WTC11 (cell line): Measurements from ENCODE around the gene GABRG3.

ENCODE experiments used
- ZNF263 ChIP-seq: sonication (generic); formaldehyde crosslinking; IDR thresholded peaks from 2 replicates; pipeline ENCODE4 v1.8.1; 2022; ENCODE audit warnings: low read depth, mild to moderate bottlenecking, moderate library complexity, missing genetic modification reagents
- TF ChIP-seq, protein P1 (sequence below): fragments of 200-600 bp; IDR thresholded peaks from 2 replicates; pipeline ENCODE4 v1.8.0; 2022; ENCODE audit warnings: antibody characterized with exemption

DNA sequence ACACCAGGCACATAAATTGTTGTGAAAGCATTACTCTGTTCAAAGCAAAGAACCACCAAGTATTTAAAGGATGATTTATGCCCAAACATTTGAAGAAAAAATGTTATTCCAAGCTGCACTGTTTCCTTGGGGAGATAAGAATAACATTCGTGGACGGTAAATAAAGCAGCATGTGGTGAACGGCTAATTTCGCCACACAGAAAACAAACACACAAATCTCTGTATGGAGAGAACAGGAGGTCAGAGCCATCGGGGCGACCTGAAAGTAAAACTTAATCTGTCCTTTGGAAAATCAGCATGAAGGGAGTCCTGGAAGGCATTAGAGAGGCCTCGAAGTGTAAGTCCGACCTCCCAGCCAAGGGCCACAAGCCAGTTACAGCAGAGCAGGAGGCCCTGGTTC is 27.1 kb upstream of the GABRG3 start:
- TF ChIP-seq, protein P1, sequence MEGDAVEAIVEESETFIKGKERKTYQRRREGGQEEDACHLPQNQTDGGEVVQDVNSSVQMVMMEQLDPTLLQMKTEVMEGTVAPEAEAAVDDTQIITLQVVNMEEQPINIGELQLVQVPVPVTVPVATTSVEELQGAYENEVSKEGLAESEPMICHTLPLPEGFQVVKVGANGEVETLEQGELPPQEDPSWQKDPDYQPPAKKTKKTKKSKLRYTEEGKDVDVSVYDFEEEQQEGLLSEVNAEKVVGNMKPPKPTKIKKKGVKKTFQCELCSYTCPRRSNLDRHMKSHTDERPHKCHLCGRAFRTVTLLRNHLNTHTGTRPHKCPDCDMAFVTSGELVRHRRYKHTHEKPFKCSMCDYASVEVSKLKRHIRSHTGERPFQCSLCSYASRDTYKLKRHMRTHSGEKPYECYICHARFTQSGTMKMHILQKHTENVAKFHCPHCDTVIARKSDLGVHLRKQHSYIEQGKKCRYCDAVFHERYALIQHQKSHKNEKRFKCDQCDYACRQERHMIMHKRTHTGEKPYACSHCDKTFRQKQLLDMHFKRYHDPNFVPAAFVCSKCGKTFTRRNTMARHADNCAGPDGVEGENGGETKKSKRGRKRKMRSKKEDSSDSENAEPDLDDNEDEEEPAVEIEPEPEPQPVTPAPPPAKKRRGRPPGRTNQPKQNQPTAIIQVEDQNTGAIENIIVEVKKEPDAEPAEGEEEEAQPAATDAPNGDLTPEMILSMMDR: no peak
- no peak for TF ChIP-seq ZNF263 (CRISPR knock-in tag)
